Peyer's patch (tissue), 4 donors: ENCODE data around the gene OSBPL6.

ENCODE experiments used
- CTCF ChIP-seq, 6 experiments: fragments of 450-650 bp in 4 of 6; fragments of 200-600 bp in 2 of 6; sonication (generic) in 1 of 6; IDR thresholded peaks; one replicate each; pipeline ENCODE4 v1.5.1; 2017 to 2019; ENCODE audit warnings: antibody characterized with exemption in 6 of 6, mild to moderate bottlenecking in 3 of 6, moderate library complexity in 1 of 6
- POLR2A ChIP-seq, 2 donors: fragments of 450-650 bp; IDR thresholded peaks; one replicate each; pipeline ENCODE4 v1.5.1; 2017; ENCODE audit warnings: antibody characterized with exemption in 2 of 2, mild to moderate bottlenecking in 2 of 2, moderate library complexity in 2 of 2

- TF ChIP-seq CTCF (IDR thresholded peaks at IDR 0.05) (no peak), POLR2A (IDR thresholded peaks at IDR 0.05) (no peak)
These were observed 76.8 kb downstream of the OSBPL6 start for GRCh38 chr2:178271094-178271493.
